K562 (cell line): ENCODE results near the gene OR52B6. TPM values are rescaled to one million over a fixed set of nuclear protein-coding genes. Genes with fewer than 3 reads are reported as not detected.

Source experiments
- CBFA2T3 ChIP-seq: fragments of 450-650 bp; IDR thresholded peaks from 2 replicates; pipeline ENCODE4 v1.6.1; 2017
- CEBPB ChIP-seq: fragments of 450-650 bp; IDR thresholded peaks from 2 replicates; pipeline ENCODE4 v1.6.1; 2016; ENCODE audit warnings: missing genetic modification characterization, missing compliant biosample characterization
- CREB3L1 ChIP-seq: fragments of 450-650 bp; IDR thresholded peaks from 2 replicates; pipeline ENCODE4 v1.6.1; 2014; ENCODE audit warnings: low read depth, mild to moderate bottlenecking, moderate library complexity, borderline replicate concordance
- EGR1 ChIP-seq: fragments of 450-650 bp; conservative IDR thresholded peaks from 2 replicates; pipeline ENCODE4 v1.6.1; 2017; ENCODE audit warnings: mild to moderate bottlenecking
- FOS ChIP-seq: IDR thresholded peaks from 3 replicates; pipeline ENCODE4 v1.6.1; 2011; ENCODE audit not compliant: insufficient read length; ENCODE audit errors: extremely low read depth
- HDAC8 ChIP-seq: fragments of 450-650 bp; IDR thresholded peaks from 2 replicates; pipeline ENCODE4 v1.6.1; 2016; ENCODE audit warnings: mild to moderate bottlenecking, missing genetic modification characterization, moderate library complexity, missing compliant biosample characterization
- HOMEZ ChIP-seq: fragments of 250-450 bp; sonication (Bioruptor Pico); IDR thresholded peaks from 2 replicates; pipeline ENCODE4 v1.4.0; 2020; ENCODE audit warnings: mild to moderate bottlenecking, moderate library complexity
- HOXB6 ChIP-seq: fragments of 250-450 bp; sonication (Bioruptor Pico); IDR thresholded peaks from 2 replicates; pipeline ENCODE4 v1.5.1; 2022; ENCODE audit warnings: mild to moderate bottlenecking, borderline replicate concordance
- KDM1A ChIP-seq, 2 experiments: fragments of 450-650 bp; IDR thresholded peaks; 2 replicates each; pipeline ENCODE4 v1.6.1; 2016; ENCODE audit warnings: mild to moderate bottlenecking in 2 of 2
- L3MBTL2 ChIP-seq: fragments of 450-650 bp; IDR thresholded peaks from 2 replicates; pipeline ENCODE4 v1.6.1; 2016; ENCODE audit warnings: mild to moderate bottlenecking, moderate library complexity
- MXI1 ChIP-seq: IDR thresholded peaks from 2 replicates; pipeline ENCODE4 v1.6.1; 2011; ENCODE audit warnings: low read depth, mild to moderate bottlenecking, improper control_type of control experiment, low read length
- RFX7 ChIP-seq: fragments of 250-450 bp; sonication (Bioruptor Pico); IDR thresholded peaks from 2 replicates; pipeline ENCODE4 v1.5.1; 2021; ENCODE audit warnings: mild to moderate bottlenecking
- SRSF3 ChIP-seq: fragments of 200-400 bp; formaldehyde crosslinking; IDR thresholded peaks from 2 replicates; pipeline ENCODE4 v1.6.1; 2016; ENCODE audit warnings: mild to moderate bottlenecking, low read length, moderate library complexity; ENCODE audit not compliant: insufficient read depth
- TAF15 ChIP-seq: fragments of 200-400 bp; formaldehyde crosslinking; IDR thresholded peaks from 2 replicates; pipeline ENCODE4 v1.6.1; 2017; ENCODE audit warnings: mild to moderate bottlenecking, low read depth, low read length, moderate library complexity
- TARDBP ChIP-seq: fragments of 450-650 bp; IDR thresholded peaks from 2 replicates; pipeline ENCODE4 v1.6.1; 2016
- TCF7L2 ChIP-seq: fragments of 150-350 bp; IDR thresholded peaks from 2 replicates; pipeline ENCODE4 v1.6.1; 2016; ENCODE audit warnings: low read depth, mild to moderate bottlenecking, low read length, moderate library complexity
- TCFL5 ChIP-seq: fragments of 250-450 bp; sonication (Bioruptor Pico); conservative IDR thresholded peaks from 2 replicates; pipeline ENCODE4 v1.6.1; 2021; ENCODE audit warnings: mild to moderate bottlenecking, moderate library complexity, matching md5 sums
- ZBTB26 ChIP-seq: fragments of 450-650 bp; formaldehyde crosslinking; IDR thresholded peaks from 2 replicates; pipeline ENCODE4 v1.4.0; 2022; ENCODE audit warnings: missing genetic modification characterization
- ZKSCAN1 ChIP-seq: fragments of 150-350 bp; IDR thresholded peaks from 2 replicates; pipeline ENCODE4 v1.6.1; 2016; ENCODE audit warnings: low read depth, low read length
- ZNF174 ChIP-seq: fragments of 250-450 bp; sonication (Bioruptor Pico); IDR thresholded peaks from 2 replicates; pipeline ENCODE4 v1.4.0; 2020; ENCODE audit warnings: mild to moderate bottlenecking
- ZNF408 ChIP-seq: fragments of 250-450 bp; sonication (Bioruptor Pico); IDR thresholded peaks from 2 replicates; pipeline ENCODE4 v1.4.0; 2020; ENCODE audit warnings: low read depth, mild to moderate bottlenecking, moderate library complexity
- ZNF57 ChIP-seq: fragments of 450-650 bp; formaldehyde crosslinking; IDR thresholded peaks from 2 replicates; pipeline ENCODE4 v1.4.0; 2020; ENCODE audit warnings: mild to moderate bottlenecking, moderate library complexity
- ZNF592 ChIP-seq: fragments of 450-650 bp; IDR thresholded peaks from 2 replicates; pipeline ENCODE4 v1.6.1; 2017; ENCODE audit warnings: antibody characterized with exemption, mild to moderate bottlenecking
- ZNF695 ChIP-seq: fragments of 450-650 bp; formaldehyde crosslinking; IDR thresholded peaks from 2 replicates; pipeline ENCODE4 v1.4.0; 2020; ENCODE audit warnings: mild to moderate bottlenecking, moderate library complexity
- polyA plus RNA-seq, 8 experiments: library from polyadenylated mRNA; depleted of rRNA in 4 of 8; stranded (reverse) in 5 of 8; unstranded in 3 of 8; fragments of >200 nt; fragmentation: Nextera tagmentation in 2 of 8; fragmentation: Illumina TruSeq in 1 of 8; extraction: Ambion mirVana in 2 of 8; extraction: Trizol in 1 of 8; gene quantifications; 2 replicates each; pipeline versions ENCODE4 v1.2.1 to v1.2.3, GENCODE V29; 2011 to 2014; ENCODE audit warnings: inconsistent platforms in 1 of 8, missing spikeins in 1 of 8
- total RNA-seq, 7 experiments: library from RNA; depleted of rRNA in 6 of 7; stranded (reverse); fragments of >200 nt in 6 of 7; fragmentation: Illumina TruSeq in 2 of 7; extraction: Trizol in 2 of 7; gene quantifications; 2 replicates each; pipeline versions ENCODE4 v1.2.1 to v1.2.3, GENCODE V29; 2011 to 2021; ENCODE audit warnings: low replicate concordance in 1 of 7

The OR52B6 gene
- total and polyA plus RNA-seq, 9 of the 15 experiments (the other 6 are each of a cell fraction or from before 2014, with no cell fraction given) = not detected

- TF ChIP-seq ZNF592 (peak; percentile 51; the same call in 1 of the 2 replicates), HOMEZ (CRISPR knock-in tag) (no peak), FOS (peak; percentile 18), ZNF174 (CRISPR knock-in tag) (no peak), L3MBTL2 (0 out of 2 replicates have a peak, but pooled peaks have one; percentile 17), ZNF57 (CRISPR knock-in tag) (no peak), CREB3L1 (no peak), TAF15 (no peak), SRSF3 (no peak), HOXB6 (CRISPR knock-in tag) (no peak), KDM1A (IDR thresholded peaks at IDR 0.05) (peak; percentile 7 to 13; a peak in 1 of 4 replicates), ZKSCAN1 (no peak), RFX7 (CRISPR knock-in tag) (no peak), CEBPB (tag) (peak; percentile 47), TARDBP (no peak), ZNF695 (CRISPR knock-in tag) (no peak), MXI1 (no peak), EGR1 (no peak), HDAC8 (tag) (no peak), TCF7L2 (no peak), ZNF408 (no peak), ZBTB26 (no peak), TCFL5 (CRISPR knock-in tag) (no peak), CBFA2T3 (peak; percentile 80)
These were observed 10.9 kb downstream of the OR52B6 start (continued) for GRCh38 chr11:5591613-5592012.
